Endodermal cell (in vitro differentiated cells): ENCODE results near the gene PRR23A. TPM values are rescaled to one million over a fixed set of nuclear protein-coding genes. Genes with fewer than 3 reads are reported as not detected.

Source experiments
- DNase-seq: peaks from one replicate; pipeline ENCODE4 v3.0.0-alpha.2; 2017
- H3K27ac ChIP-seq: 2 replicates; pipeline ENCODE4 v1.5.1; 2013; ENCODE audit warnings: mild to moderate bottlenecking, low read depth, low read length, moderate library complexity
- H3K27me3 ChIP-seq: 2 replicates; pipeline ENCODE4 v1.6.1; 2013; ENCODE audit warnings: mild to moderate bottlenecking, low read length, moderate library complexity; ENCODE audit not compliant: insufficient read depth, control insufficient read depth, poor library complexity, severe bottlenecking
- H3K36me3 ChIP-seq: 2 replicates; pipeline ENCODE4 v1.7.0; 2013; ENCODE audit warnings: mild to moderate bottlenecking, low read length, moderate library complexity; ENCODE audit not compliant: control insufficient read depth, insufficient read depth
- H3K4me1 ChIP-seq: one replicate; pipeline ENCODE4 v1.7.0; 2013; ENCODE audit warnings: low read length; ENCODE audit not compliant: control insufficient read depth, insufficient read depth
- H3K4me3 ChIP-seq: 2 replicates; pipeline ENCODE4 v1.5.1; 2013; ENCODE audit warnings: mild to moderate bottlenecking, low read length, moderate library complexity
- H3K9ac ChIP-seq: 2 replicates; pipeline ENCODE4 v1.6.1; 2013; ENCODE audit warnings: mild to moderate bottlenecking, low read length, moderate library complexity; ENCODE audit not compliant: poor library complexity, severe bottlenecking; ENCODE audit errors: extremely low read depth
- H3K9me3 ChIP-seq: 2 replicates; pipeline ENCODE4 v1.6.1; 2013; ENCODE audit warnings: mild to moderate bottlenecking, low read length, moderate library complexity; ENCODE audit not compliant: control insufficient read depth
- H3K27ac Mint-ChIP-seq: 2 replicates; pipeline ENCODE4 v1.8.0; 2020; ENCODE audit warnings: mixed read lengths
- H3K27me3 Mint-ChIP-seq: 2 replicates; pipeline ENCODE4 v1.8.0; 2021; ENCODE audit warnings: mild to moderate bottlenecking, mixed read lengths; ENCODE audit not compliant: insufficient read depth
- H3K36me3 Mint-ChIP-seq: 2 replicates; pipeline ENCODE4 v1.8.0; 2020; ENCODE audit warnings: low read depth, mixed read lengths
- H3K4me1 Mint-ChIP-seq: 2 replicates; pipeline ENCODE4 v1.8.0; 2020; ENCODE audit warnings: mixed read lengths
- H3K4me3 Mint-ChIP-seq: 2 replicates; pipeline ENCODE4 v1.8.0; 2020; ENCODE audit warnings: mild to moderate bottlenecking, moderate library complexity, mixed read lengths
- H3K9me3 Mint-ChIP-seq: 2 replicates; pipeline ENCODE4 v1.8.0; 2020; ENCODE audit warnings: mild to moderate bottlenecking, mixed read lengths
- CTCF ChIP-seq: fragments of 200-600 bp; sonication (generic); conservative IDR thresholded peaks from 2 replicates; pipeline ENCODE4 v1.5.0; 2021; ENCODE audit warnings: antibody characterized with exemption, mild to moderate bottlenecking
- WGBS, 2 experiments: methylation state at CpG; one replicate each; pipeline versions ENCODE4 v1.1.5 to v1.1.7; 2013; ENCODE audit warnings: missing lambda C conversion rate in 2 of 2, mixed read lengths in 1 of 2; ENCODE audit not compliant: insufficient coverage in 1 of 2, insufficient read length in 1 of 2; 5-methylcytosine and 5-hydroxymethylcytosine counted together
- total RNA-seq, 2 donors: library from RNA; stranded (reverse); fragmentation: NEBNext Ultra II Directional in 1 of 2; extraction: Animal tissue kit (Norgen Biotek cat#: 25700) in 1 of 2; gene quantifications; 2 replicates in 1 of 2; 3 replicates in 1 of 2; pipeline ENCODE4 v1.2.1, GENCODE V29; 2021

PRR23A gene
- total RNA-seq, 2 donors from 2014 or later = not detected

- no peak overlapping the region for H3K4me3 Mint-ChIP-seq
- H3K27ac Mint-ChIP-seq = no peak overlapping the region
- 85 to 93% methylated on average over 2 to 3 of the region's 3 CpGs for WGBS, 2 experiments
- no peaks in the 10 kb centered on the region for H3K4me1 Mint-ChIP-seq
- Histone ChIP-seq H3K4me3 (no peak overlapping the region), H3K9ac (no peak overlapping the region), H3K36me3 (no peaks in the 10 kb centered on the region), H3K4me1 (no peaks in the 10 kb centered on the region), H3K27ac (no peak overlapping the region), H3K9me3 (no peaks in the 10 kb centered on the region), H3K27me3 (no peaks in the 10 kb centered on the region)
- peaks cover 6% of the 10 kb centered on the region for H3K27me3 Mint-ChIP-seq
- H3K9me3 Mint-ChIP-seq = peaks cover 21% of the 10 kb centered on the region
- no peak for DNase-seq
- H3K36me3 Mint-ChIP-seq = peaks cover 3% of the 10 kb centered on the region
- TF ChIP-seq CTCF = no peak
Measured at GRCh38 chr3:139016430-139017048, 10.5 kb upstream of the PRR23A start.

GRCh38 chr3:139005356-139005993 is 593 bp downstream of the PRR23A start:
- H3K9me3 ChIP-seq = no peaks in the 10 kb centered on the region
- H3K4me3 Mint-ChIP-seq = no peak overlapping the region
- DNase-seq = no peak

GRCh38 chr3:138995706-138996105 is 10.4 kb downstream of the PRR23A start:
- no peak overlapping the region for H3K9ac ChIP-seq
- Mint-ChIP-seq H3K27me3 (peaks cover 34% of the 10 kb centered on the region), H3K4me1 (no peaks in the 10 kb centered on the region), H3K4me3 (no peak overlapping the region), H3K9me3 (no peaks in the 10 kb centered on the region), H3K36me3 (no peaks in the 10 kb centered on the region), H3K27ac (no peak overlapping the region)
- DNase-seq = no peak
- TF ChIP-seq CTCF = no peak
- no peaks in the 10 kb centered on the region for H3K9me3 ChIP-seq
- no peak overlapping the region for H3K27ac ChIP-seq
- H3K36me3 ChIP-seq = no peaks in the 10 kb centered on the region
- H3K4me1 ChIP-seq = no peaks in the 10 kb centered on the region
- peaks cover 27% of the 10 kb centered on the region for H3K27me3 ChIP-seq
- no peak overlapping the region for H3K4me3 ChIP-seq
- WGBS, 2 experiments = 100% methylated on average over 1 of the region's 1 CpG; no CpG with 5 or more reads in 1 of the 2 experiments

More at GRCh38 chr3:139005356-139005993, 593 bp downstream of the PRR23A start:
- TF ChIP-seq CTCF = no peak
- H3K36me3 Mint-ChIP-seq = no peaks in the 10 kb centered on the region
- Histone ChIP-seq H3K4me1 (no peaks in the 10 kb centered on the region), H3K36me3 (no peaks in the 10 kb centered on the region), H3K27me3 (no peaks in the 10 kb centered on the region), H3K4me3 (no peak overlapping the region), H3K9ac (no peak overlapping the region), H3K27ac (no peak overlapping the region)
- H3K9me3 Mint-ChIP-seq = peaks cover 31% of the 10 kb centered on the region
- no peak overlapping the region for H3K27ac Mint-ChIP-seq
- H3K4me1 Mint-ChIP-seq = no peaks in the 10 kb centered on the region
- peaks cover 8% of the 10 kb centered on the region for H3K27me3 Mint-ChIP-seq
- WGBS, 2 experiments = 89 to 93% methylated on average over 26 to 45 of the region's 45 CpGs
